Endometrium (tissue), 2 donors: ENCODE measurements around the gene GPRIN3.
"Not testable (repeated sequence)": the region's sequence is repeated elsewhere in the genome, so short reads cannot be mapped to it uniquely, and the experiment has no call there.

Experiments
- FAIRE-seq: peaks from 2 replicates; lab custom pipeline; 2012; peaks lifted over from hg19 to GRCh38; lab: Jason Lieb, UNC
- donor health status: control.
- donor health status: control.

The GPRIN3 gene

GRCh38 chr4:89214308-89214707 lies 93.3 kb downstream of the GPRIN3 start:
- FAIRE-seq: no peak

- no peak for FAIRE-seq
Measured at GRCh38 chr4:89213382-89213701, 94.3 kb downstream of the GPRIN3 start.

DNA sequence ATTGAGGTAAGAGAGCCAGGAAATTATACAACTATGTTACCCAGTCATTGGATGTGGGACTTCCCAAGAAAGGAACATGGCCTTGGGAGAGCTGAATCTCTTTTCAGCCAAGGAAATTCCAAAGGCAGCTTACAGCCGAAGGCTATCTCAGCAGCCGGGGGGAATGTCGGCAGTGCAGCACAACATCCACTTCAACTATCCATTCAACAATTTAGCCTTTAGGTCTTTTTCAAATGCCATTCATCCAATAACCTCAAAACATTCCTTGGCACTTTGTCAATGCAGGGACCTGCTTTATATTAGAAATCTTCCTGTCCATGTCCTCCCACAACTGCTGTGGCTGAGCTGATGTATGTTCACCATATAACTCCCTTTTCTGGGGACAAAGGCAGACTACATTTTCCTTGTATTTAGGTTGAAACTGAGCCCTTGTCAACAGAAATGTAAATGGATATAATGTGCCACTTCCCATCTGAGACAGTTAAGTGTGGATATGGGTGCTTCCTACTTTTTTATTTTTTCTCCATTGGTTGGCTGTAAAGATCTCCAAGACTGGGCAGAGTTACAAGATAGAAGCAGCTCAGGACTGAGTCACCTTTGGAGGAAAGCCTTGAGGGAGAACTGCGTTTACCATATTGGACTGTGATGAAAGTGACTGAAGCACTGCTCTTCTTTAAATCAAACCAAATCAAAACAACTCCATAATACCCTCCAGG lies 94.8 kb downstream of the GPRIN3 start:
- FAIRE-seq: no peak

GRCh38 chr4:89204624-89205023 lies 103.0 kb downstream of the GPRIN3 start:
- no peak for FAIRE-seq

GRCh38 chr4:89203902-89204301 lies 103.7 kb downstream of the GPRIN3 start:
- FAIRE-seq: no peak

DNA sequence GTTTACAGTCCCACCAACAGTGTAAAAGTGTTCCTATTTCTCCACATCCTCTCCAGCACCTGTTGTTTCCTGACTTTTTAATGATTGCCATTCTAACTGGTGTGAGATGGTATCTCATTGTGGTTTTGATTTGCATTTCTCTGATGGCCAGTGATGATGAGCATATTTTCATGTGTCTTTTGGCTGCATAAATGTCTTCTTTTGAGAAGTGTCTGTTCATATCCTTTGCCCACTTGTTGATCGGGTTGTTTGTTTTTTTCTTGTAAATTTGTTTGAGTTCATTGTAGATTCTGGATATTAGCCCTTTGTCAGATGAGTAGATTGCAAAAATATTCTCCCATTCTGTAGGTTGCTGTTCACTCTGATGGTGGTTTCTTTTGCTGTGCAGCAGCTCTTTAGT lies 108.2 kb downstream of the GPRIN3 start:
- FAIRE-seq: not testable (repeated sequence)

- no peak for FAIRE-seq
Measured at GRCh38 chr4:89197920-89198319, 109.7 kb downstream of the GPRIN3 start.

GRCh38 chr4:89196745-89197144 lies 110.9 kb downstream of the GPRIN3 start:
- FAIRE-seq: peak; percentile 12

- no peak for FAIRE-seq
Measured at GRCh38 chr4:89196056-89196674, 111.4 kb downstream of the GPRIN3 start.

DNA sequence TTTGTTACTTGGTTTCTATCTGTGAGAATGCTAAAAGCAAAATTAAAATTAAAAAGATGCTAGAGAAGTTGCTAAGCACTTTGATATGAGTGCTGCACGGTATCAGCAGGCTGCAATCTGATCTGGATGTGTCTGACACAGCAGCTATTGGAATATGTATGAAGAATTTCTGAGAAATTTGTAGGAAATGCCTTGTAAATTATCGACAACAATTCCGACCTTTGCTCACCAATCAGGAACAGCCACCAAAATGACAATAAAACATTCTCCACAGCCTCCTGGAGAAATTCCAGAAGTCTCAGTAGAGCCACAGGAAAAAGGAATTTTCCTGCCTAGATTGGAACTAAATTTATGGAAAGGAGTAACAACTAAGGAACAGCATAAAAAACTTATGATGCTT lies 113.8 kb downstream of the GPRIN3 start:
- no peak for FAIRE-seq
